GM18508 (cell line): ENCODE measurements around the gene YTHDF1.

Experiments used
- ATAC-seq: cut with Tn5 transposase; IDR thresholded peaks from one replicate; pipeline ENCODE4 v1.9.1; 2021; ENCODE audit warnings: moderate number of reproducible peaks; ENCODE audit not compliant: insufficient read depth, unreplicated experiment

YTHDF1 gene

DNA sequence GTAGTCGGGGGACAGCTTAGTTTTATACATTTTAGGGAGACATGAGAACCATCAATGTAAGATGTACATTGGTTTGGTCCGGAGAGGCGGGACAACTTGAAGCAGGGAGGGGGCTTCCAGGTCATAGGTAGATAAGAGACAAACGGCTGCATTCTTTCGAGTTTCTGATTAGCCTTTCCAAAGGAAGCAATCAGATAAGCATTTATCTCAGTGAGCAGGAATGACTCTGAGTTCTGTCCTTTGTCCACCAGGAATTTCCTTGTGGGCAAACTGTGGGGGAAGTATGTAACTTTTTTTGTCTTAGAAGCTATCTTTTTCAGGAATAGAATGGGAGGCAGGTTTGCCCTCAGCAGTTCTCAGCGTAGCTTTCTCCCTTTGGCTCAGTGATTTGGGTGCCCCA, 1.4 kb downstream of the YTHDF1 start:
- ATAC-seq = no peak

GRCh38 chr20:63212792-63213191, 3.1 kb downstream of the YTHDF1 start:
- ATAC-seq = no peak

DNA sequence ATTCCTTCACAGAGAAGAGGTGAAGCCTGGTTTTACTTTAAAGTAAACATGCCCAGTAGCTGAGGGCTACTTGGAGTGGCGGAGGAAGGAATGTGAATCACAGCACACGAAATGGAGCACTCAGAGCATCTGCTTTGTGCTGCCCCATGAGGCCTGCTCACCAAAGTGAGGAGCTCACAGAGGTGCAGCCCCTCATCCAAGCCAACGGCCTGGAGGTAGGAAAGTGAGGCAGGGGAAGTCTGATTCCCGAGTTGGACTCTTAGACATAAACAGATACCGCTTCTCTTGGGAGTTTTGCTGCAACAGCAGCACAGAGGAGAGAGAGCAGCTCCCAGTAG, 3.6 kb downstream of the YTHDF1 start:
- no peak for ATAC-seq

DNA sequence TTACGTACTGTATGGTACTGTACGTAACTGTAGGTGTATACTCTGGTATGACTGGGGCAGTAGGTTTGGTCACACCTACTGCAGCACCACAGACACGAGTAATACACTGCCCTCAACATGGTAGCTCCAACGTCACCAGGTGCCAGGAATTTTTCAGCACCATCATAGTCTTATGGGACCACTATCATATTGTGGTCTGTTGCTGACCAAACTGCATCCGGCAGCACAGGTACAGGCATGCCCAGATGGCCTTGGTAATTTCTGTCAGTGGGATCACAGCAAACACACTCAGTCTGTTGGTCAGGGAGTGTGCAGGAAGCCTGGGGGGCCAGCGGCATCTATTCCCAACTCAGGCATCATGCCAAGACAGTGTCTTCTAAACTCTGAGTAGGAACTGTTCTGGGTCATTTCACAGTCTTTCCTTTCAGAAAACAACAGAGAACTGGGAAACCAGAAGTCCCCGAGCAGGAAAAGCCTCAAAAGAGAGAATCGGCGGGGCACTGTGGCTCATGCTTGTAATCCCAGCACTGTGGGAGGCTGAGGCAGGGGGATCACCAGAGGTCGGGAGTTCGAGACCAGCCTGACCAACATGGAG, 5.8 kb downstream of the YTHDF1 start:
- ATAC-seq = no peak

- ATAC-seq = no peak
Observed at GRCh38 chr20:63208346-63208909, 7.5 kb downstream of the YTHDF1 start.

DNA sequence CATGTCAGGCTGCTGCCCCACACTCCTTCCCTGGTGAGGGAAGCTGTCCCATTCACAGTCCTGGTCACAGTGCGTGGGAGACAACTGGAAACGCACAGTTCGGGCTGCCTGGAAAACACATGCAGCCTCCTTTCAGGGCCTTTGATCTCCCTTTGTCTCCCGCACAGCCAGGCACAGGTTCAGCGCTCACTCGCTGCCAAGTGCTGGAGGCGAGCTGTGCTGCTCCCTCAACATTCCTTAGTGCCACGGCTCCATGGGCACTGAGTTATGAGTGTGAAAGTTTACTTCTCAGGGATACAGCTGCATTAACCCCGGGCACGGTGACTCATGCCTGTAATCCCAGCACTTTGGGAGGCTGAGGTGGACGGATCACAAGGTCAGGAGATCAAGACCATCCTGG, 9.1 kb downstream of the YTHDF1 start:
- no peak for ATAC-seq

DNA sequence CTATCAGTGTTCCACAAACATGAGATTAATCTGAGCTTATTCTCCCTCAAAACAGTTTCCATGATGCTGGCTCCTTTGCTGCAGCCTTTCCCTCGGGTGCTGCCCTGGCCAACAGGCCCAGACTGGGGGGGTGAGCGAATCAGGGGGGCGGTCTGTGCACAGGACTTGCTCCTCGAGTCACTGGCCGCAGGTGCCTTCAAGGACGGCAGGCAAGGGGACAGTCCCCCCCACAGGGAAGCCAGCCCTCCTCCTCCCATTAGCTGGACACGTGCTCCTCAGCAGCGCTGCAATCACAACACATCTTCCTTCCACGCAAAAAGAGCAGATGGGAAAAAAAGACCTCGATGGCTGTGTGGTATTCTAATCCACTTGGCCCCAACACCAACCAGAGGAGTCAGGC, 10.0 kb downstream of the YTHDF1 start:
- no peak for ATAC-seq

DNA sequence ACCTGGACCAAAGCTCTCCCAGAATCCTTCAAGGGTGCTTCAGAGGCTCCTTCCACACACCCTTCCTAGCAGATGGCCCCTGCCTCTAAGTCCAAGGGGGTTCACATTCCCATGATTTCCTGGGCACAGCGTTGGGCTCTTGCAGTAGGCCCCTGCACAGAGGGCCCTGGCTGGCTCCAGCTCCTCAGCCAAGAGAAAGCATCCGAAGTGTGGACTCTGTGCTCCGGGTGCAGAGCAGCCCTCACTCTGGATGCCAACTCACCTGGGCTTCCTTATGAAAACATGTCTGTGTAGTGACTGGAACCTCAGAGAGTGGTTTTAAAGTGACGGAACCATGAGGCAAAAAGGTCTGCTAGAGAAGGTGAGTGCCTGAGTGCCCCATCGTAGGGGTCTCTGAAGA, 11.6 kb downstream of the YTHDF1 start:
- no peak for ATAC-seq

GRCh38 chr20:63202811-63203526, 13.0 kb downstream of the YTHDF1 start:
- no peak for ATAC-seq

- ATAC-seq = no peak
Observed at GRCh38 chr20:63202021-63202420, 13.9 kb downstream of the YTHDF1 start.

- ATAC-seq = no peak
Observed at GRCh38 chr20:63198606-63199005, 17.3 kb downstream of the YTHDF1 start.

GRCh38 chr20:63196768-63197470, 19.0 kb downstream of the YTHDF1 start:
- no peak for ATAC-seq

DNA sequence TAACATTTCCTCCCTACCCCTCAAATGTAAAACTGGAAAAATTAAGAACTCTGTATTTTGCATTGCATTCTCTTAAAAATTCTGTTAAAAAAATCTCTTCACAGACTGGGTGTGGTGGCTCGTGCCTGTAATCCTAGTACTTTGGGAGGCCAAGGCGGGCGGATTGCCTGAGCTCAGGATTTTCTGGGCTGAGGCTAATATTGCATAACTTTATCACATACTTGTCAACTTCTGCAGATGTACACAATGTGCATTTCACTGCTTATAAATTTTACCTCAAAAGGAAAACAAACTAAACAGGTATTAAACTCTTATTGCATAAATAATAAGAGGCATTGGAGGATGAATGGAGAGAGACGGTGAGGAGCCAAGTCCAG, 21.1 kb downstream of the YTHDF1 start:
- no peak for ATAC-seq

- no peak for ATAC-seq
Observed at GRCh38 chr20:63194007-63194796, 21.7 kb downstream of the YTHDF1 start.

GRCh38 chr20:63192721-63193120, 23.2 kb downstream of the YTHDF1 start:
- ATAC-seq = no peak

DNA sequence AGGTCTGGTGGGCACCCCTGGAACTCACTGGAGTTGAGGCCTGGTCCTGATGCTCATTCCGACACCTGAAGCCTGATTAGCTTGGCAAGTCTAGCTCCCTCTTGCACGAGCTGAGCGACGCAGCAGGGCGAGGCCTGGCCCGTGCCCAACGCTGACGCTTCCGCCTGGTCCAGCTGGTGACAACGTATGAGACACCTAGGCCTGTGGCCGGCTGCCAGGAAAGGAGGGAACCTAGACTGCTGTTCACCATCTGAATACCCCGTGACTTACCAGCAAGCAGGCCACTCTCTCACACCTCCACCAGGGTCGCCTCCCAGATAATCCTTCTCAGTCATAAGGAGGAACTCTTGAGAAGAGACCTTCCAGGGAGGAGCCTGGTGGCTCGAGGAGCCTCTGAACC, 24.5 kb downstream of the YTHDF1 start:
- ATAC-seq = no peak

DNA sequence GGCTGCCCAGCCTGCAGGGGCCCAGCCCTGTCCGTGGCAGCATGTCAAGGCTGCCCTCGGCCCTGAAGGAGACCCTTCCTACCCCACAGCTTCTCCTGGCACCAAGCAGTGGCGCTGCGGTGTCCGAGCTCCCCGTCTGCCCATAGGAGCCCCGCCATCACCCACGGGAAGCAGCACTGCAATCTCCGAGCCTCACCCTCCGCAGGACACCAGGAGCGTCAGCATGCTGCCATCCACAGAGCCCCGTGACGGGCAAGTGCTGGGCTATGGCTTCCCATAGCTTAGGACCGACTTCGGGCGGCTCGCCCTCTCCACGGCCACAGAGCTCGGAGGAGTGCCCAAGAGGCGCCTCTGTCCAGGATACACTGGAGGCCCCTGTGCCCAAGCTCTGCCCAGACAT, 25.1 kb downstream of the YTHDF1 start:
- ATAC-seq = no peak

- no peak for ATAC-seq
Observed at GRCh38 chr20:63189846-63190559, 25.9 kb downstream of the YTHDF1 start.

- ATAC-seq = no peak
Observed at GRCh38 chr20:63189322-63189642, 26.6 kb downstream of the YTHDF1 start.

DNA sequence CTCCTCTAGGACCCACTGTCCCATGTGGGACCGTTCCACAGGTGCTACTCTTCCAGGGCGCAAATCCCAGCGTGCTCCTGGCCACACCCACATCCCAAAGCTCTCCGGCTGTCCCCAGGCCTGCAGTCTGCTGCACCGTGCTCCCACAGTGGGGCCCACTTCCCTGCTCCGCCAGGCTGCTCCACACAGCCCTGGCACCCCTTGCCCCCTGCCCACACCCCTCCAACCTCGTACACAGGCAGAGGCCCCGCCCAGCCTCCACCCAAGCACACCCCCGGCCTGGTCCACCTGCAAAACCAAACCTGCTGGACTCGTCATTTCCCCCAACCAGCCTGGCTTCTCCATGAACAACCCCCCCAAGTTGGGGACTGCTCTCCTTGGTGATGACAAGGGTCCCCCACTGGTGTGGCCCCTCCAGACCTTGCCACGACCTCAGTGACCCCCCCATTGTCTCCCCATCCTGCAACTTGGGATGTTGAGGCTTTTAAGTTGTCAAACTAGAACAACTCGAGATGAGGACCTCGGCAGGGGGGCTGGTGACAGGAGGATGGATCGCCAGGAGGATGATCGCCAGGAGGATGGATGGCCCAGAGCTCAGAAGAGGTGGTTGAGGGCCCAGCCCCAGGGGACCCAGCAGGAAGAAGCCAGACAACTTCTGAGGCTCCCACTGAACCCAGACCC, 27.1 kb downstream of the YTHDF1 start:
- ATAC-seq = no peak
